ENCODE measurements around the gene RBM14.

RBM14 gene

GRCh38 chr11:66626382-66626781 is 10.0 kb downstream of the RBM14 start:
- TF ChIP-seq CTCF (IDR thresholded peaks at IDR 0.05; ENCODE audit: low read depth, low read length, missing control alignments): no peak
- Histone ChIP-seq H3K36me3 (replicated peaks) (peaks cover 65% of the 10 kb centered on the region), H3K27me3 (replicated peaks) (no peaks in the 10 kb centered on the region), H3K27ac (no peak overlapping the region), H3K4me3 (ENCODE audit: low read depth, low read length) (no peak overlapping the region)
- no peak for DNase-seq
- in situ Hi-C loops (cut with HindIII; ENCODE audit: low pct_ligation_motif_present, low sequenced_read_pairs): no loop called here

GRCh38 chr11:66626926-66627325 is 10.5 kb downstream of the RBM14 start:
- DNase-seq: no peak
- Histone ChIP-seq H3K36me3 (replicated peaks) (peaks cover 69% of the 10 kb centered on the region), H3K27ac (no peak overlapping the region), H3K27me3 (replicated peaks) (no peaks in the 10 kb centered on the region), H3K4me3 (ENCODE audit: low read depth, low read length) (no peak overlapping the region)
- TF ChIP-seq CTCF (IDR thresholded peaks at IDR 0.05; ENCODE audit: low read depth, low read length, missing control alignments): no peak
- in situ Hi-C loops (cut with HindIII; ENCODE audit: low pct_ligation_motif_present, low sequenced_read_pairs): no loop called here

GRCh38 chr11:66628061-66628603 is 11.7 kb downstream of the RBM14 start:
- no peak for TF ChIP-seq CTCF (IDR thresholded peaks at IDR 0.05; ENCODE audit: low read depth, low read length, missing control alignments)
- Histone ChIP-seq H3K27ac (no peak overlapping the region), H3K4me3 (ENCODE audit: low read depth, low read length) (no peak overlapping the region), H3K36me3 (replicated peaks) (peaks cover 72% of the 10 kb centered on the region), H3K27me3 (replicated peaks) (no peaks in the 10 kb centered on the region)
- no peak for DNase-seq
- in situ Hi-C loops (cut with HindIII; ENCODE audit: low pct_ligation_motif_present, low sequenced_read_pairs): no loop called here

GRCh38 chr11:66629356-66629755 is 12.9 kb downstream of the RBM14 start:
- in situ Hi-C loops (cut with HindIII; ENCODE audit: low pct_ligation_motif_present, low sequenced_read_pairs): no loop called here
- TF ChIP-seq CTCF (IDR thresholded peaks at IDR 0.05; ENCODE audit: low read depth, low read length, missing control alignments): no peak
- Histone ChIP-seq H3K4me3 (ENCODE audit: low read depth, low read length) (no peak overlapping the region), H3K36me3 (replicated peaks) (peaks cover 65% of the 10 kb centered on the region), H3K27ac (no peak overlapping the region), H3K27me3 (replicated peaks) (no peaks in the 10 kb centered on the region)
- no peak for DNase-seq

GRCh38 chr11:66631883-66632282 is 15.5 kb downstream of the RBM14 start:
- Histone ChIP-seq H3K27ac (no peak overlapping the region), H3K4me3 (ENCODE audit: low read depth, low read length) (no peak overlapping the region), H3K36me3 (replicated peaks) (peaks cover 41% of the 10 kb centered on the region), H3K27me3 (replicated peaks) (no peaks in the 10 kb centered on the region)
- no peak for DNase-seq
- TF ChIP-seq CTCF (IDR thresholded peaks at IDR 0.05; ENCODE audit: low read depth, low read length, missing control alignments): no peak
- in situ Hi-C loops (cut with HindIII; ENCODE audit: low pct_ligation_motif_present, low sequenced_read_pairs): no loop called here

- Histone ChIP-seq H3K27ac (no peak overlapping the region), H3K27me3 (replicated peaks) (no peaks in the 10 kb centered on the region), H3K4me3 (ENCODE audit: low read depth, low read length) (no peak overlapping the region), H3K36me3 (replicated peaks) (peaks cover 30% of the 10 kb centered on the region)
- TF ChIP-seq CTCF (IDR thresholded peaks at IDR 0.05; ENCODE audit: low read depth, low read length, missing control alignments): no peak
- DNase-seq: no peak
- in situ Hi-C loops (cut with HindIII; ENCODE audit: low pct_ligation_motif_present, low sequenced_read_pairs): no loop called here
Measured at GRCh38 chr11:66632952-66633351, 16.5 kb downstream of the RBM14 start.

All from brain microvascular endothelial cell (primary cell).